ENCODE measurements around the gene KLHL25. TPM values are rescaled to one million over a fixed set of nuclear protein-coding genes. Genes with fewer than 3 reads are reported as not detected.

The KLHL25 gene
- polyA plus RNA-seq, 1 donor from 2014 or later: 38.9 TPM

- Histone ChIP-seq H3K27ac (ENCODE audit: low read length) (no peak overlapping the region), H3K9me3 (ENCODE audit: low read length) (no peaks in the 10 kb centered on the region), H3K27me3 (ENCODE audit: insufficient read depth, low read depth, low read length) (no peaks in the 10 kb centered on the region), H3K4me3 (ENCODE audit: low read length) (no peak overlapping the region), H3F3A (ENCODE audit: insufficient read depth, low read length, poor library complexity, severe bottlenecking) (no peaks in the 10 kb centered on the region), H3K9me2 (ENCODE audit: insufficient read depth, low read length) (no peaks in the 10 kb centered on the region), H3K4me2 (ENCODE audit: low read length) (no peak overlapping the region), H3K9ac (ENCODE audit: low read length) (no peak overlapping the region), H2AFZ (ENCODE audit: low read depth, low read length) (no peak overlapping the region), H4K20me1 (ENCODE audit: insufficient read depth) (no peaks in the 10 kb centered on the region), H3K79me2 (replicated peaks; ENCODE audit: insufficient read depth, low read length) (no peaks in the 10 kb centered on the region), H3K36me3 (ENCODE audit: insufficient read depth, low read length) (peaks cover 3% of the 10 kb centered on the region)
- TF ChIP-seq MXI1 (conservative IDR thresholded peaks at IDR 0.05; ENCODE audit: poor library complexity, severe bottlenecking) (no peak), EP300 (conservative IDR thresholded peaks at IDR 0.05; ENCODE audit: poor library complexity, severe bottlenecking) (no peak), POLR2AphosphoS5 (IDR thresholded peaks at IDR 0.05) (no peak), EZH2 (IDR thresholded peaks at IDR 0.05; ENCODE audit: borderline replicate concordance, insufficient read depth, low read length, poor library complexity, severe bottlenecking) (no peak), REST (IDR thresholded peaks at IDR 0.05; ENCODE audit: borderline replicate concordance) (no peak), SMC3 (conservative IDR thresholded peaks at IDR 0.05; ENCODE audit: poor library complexity) (no peak), TAF1 (IDR thresholded peaks at IDR 0.05; ENCODE audit: low read depth) (no peak), CTCF (IDR thresholded peaks at IDR 0.05; ENCODE audit: poor library complexity, severe bottlenecking) (no peak), RAD21 (conservative IDR thresholded peaks at IDR 0.05) (no peak)
These were observed 69.2 kb downstream of the KLHL25 start for GRCh38 chr15:85725564-85725963.

- no peaks in the 10 kb centered on the region for H3K79me2 ChIP-seq (replicated peaks; ENCODE audit: insufficient read depth, low read length)
- no peaks in the 10 kb centered on the region for H4K20me1 ChIP-seq (ENCODE audit: insufficient read depth)
- H3K4me3 ChIP-seq (ENCODE audit: low read length): no peak overlapping the region
- TF ChIP-seq EZH2 (IDR thresholded peaks at IDR 0.05; ENCODE audit: borderline replicate concordance, insufficient read depth, low read length, poor library complexity, severe bottlenecking) (no peak), CTCF (IDR thresholded peaks at IDR 0.05; ENCODE audit: poor library complexity, severe bottlenecking) (no peak), RAD21 (conservative IDR thresholded peaks at IDR 0.05) (no peak), EP300 (conservative IDR thresholded peaks at IDR 0.05; ENCODE audit: poor library complexity, severe bottlenecking) (no peak), REST (IDR thresholded peaks at IDR 0.05; ENCODE audit: borderline replicate concordance) (no peak), MXI1 (conservative IDR thresholded peaks at IDR 0.05; ENCODE audit: poor library complexity, severe bottlenecking) (no peak), SMC3 (conservative IDR thresholded peaks at IDR 0.05; ENCODE audit: poor library complexity) (no peak), TAF1 (IDR thresholded peaks at IDR 0.05; ENCODE audit: low read depth) (no peak), POLR2AphosphoS5 (IDR thresholded peaks at IDR 0.05) (no peak)
- no peak overlapping the region for H2AFZ ChIP-seq (ENCODE audit: low read depth, low read length)
- no peaks in the 10 kb centered on the region for H3K27me3 ChIP-seq (ENCODE audit: insufficient read depth, low read depth, low read length)
- H3K27ac ChIP-seq (ENCODE audit: low read length): no peak overlapping the region
- no peaks in the 10 kb centered on the region for H3K9me3 ChIP-seq (ENCODE audit: low read length)
- no peak overlapping the region for H3K4me2 ChIP-seq (ENCODE audit: low read length)
- H3K9ac ChIP-seq (ENCODE audit: low read length): no peak overlapping the region
- H3F3A ChIP-seq (ENCODE audit: insufficient read depth, low read length, poor library complexity, severe bottlenecking): no peaks in the 10 kb centered on the region
- no peaks in the 10 kb centered on the region for H3K9me2 ChIP-seq (ENCODE audit: insufficient read depth, low read length)
- H3K36me3 ChIP-seq (ENCODE audit: insufficient read depth, low read length): peaks cover 3% of the 10 kb centered on the region
These were observed 69.7 kb downstream of the KLHL25 start for GRCh38 chr15:85725019-85725418.

All from neural cell (in vitro differentiated cells).